ENCODE measurements around the gene RIPK1. TPM values are rescaled to one million over a fixed set of nuclear protein-coding genes. Genes with fewer than 3 reads are reported as not detected.

The RIPK1 gene
- total RNA-seq, 1 donor from 2014 or later: 10.6 TPM

- no peak for TF ChIP-seq CTCF (IDR thresholded peaks at IDR 0.05; ENCODE audit: partially characterized antibody, unreplicated experiment)
- Mint-ChIP-seq H3K27ac (ENCODE audit: unreplicated experiment) (no peak overlapping the region), H3K36me3 (ENCODE audit: unreplicated experiment) (peaks cover 30% of the 10 kb centered on the region), H3K4me1 (ENCODE audit: low read depth, unreplicated experiment) (peaks cover 9% of the 10 kb centered on the region), H3K9me3 (ENCODE audit: unreplicated experiment) (peaks cover 8% of the 10 kb centered on the region), H3K27me3 (ENCODE audit: unreplicated experiment) (peaks cover 8% of the 10 kb centered on the region), H3K4me3 (ENCODE audit: unreplicated experiment) (no peak overlapping the region)
- no peak for DNase-seq
Observed at GRCh38 chr6:3088968-3089367, 20.7 kb downstream of the RIPK1 start.

- no peak for TF ChIP-seq CTCF (IDR thresholded peaks at IDR 0.05; ENCODE audit: partially characterized antibody, unreplicated experiment)
- peaks cover 9% of the 10 kb centered on the region for H3K9me3 Mint-ChIP-seq (ENCODE audit: unreplicated experiment)
- H3K4me3 Mint-ChIP-seq (ENCODE audit: unreplicated experiment): no peak overlapping the region
- peaks cover 21% of the 10 kb centered on the region for H3K36me3 Mint-ChIP-seq (ENCODE audit: unreplicated experiment)
- peak; percentile 22 for DNase-seq
- H3K27me3 Mint-ChIP-seq (ENCODE audit: unreplicated experiment): peaks cover 9% of the 10 kb centered on the region
- H3K4me1 Mint-ChIP-seq (ENCODE audit: low read depth, unreplicated experiment): peaks cover 9% of the 10 kb centered on the region
- H3K27ac Mint-ChIP-seq (ENCODE audit: unreplicated experiment): peak overlapping the region; percentile 5
Observed at GRCh38 chr6:3090013-3090412, 21.7 kb downstream of the RIPK1 start.

DNA sequence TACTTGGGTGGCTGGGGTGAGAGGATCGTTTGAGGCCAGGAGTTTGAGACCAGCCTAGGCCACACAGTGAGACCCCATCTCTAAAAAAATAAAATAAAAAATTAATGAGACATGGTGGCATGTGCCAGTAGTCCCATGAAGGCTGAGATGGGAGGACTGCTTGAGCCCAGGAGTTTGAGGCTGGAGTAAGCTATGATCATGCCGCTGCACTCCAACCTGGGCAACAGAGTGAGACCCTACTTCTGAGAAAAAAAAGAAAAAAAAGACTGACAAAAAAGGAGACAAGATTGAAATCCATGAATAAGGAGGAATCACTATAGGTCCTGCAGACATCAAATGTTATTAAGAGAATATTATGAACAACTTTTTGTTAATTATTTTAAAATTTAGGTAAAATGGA is 26.5 kb downstream of the RIPK1 start:
- no peak overlapping the region for H3K4me3 Mint-ChIP-seq (ENCODE audit: unreplicated experiment)
- H3K36me3 Mint-ChIP-seq (ENCODE audit: unreplicated experiment): peaks cover 16% of the 10 kb centered on the region
- peaks cover 7% of the 10 kb centered on the region for H3K9me3 Mint-ChIP-seq (ENCODE audit: unreplicated experiment)
- no peak for DNase-seq
- H3K4me1 Mint-ChIP-seq (ENCODE audit: low read depth, unreplicated experiment): peaks cover 4% of the 10 kb centered on the region
- TF ChIP-seq CTCF (IDR thresholded peaks at IDR 0.05; ENCODE audit: partially characterized antibody, unreplicated experiment): no peak
- peaks cover 7% of the 10 kb centered on the region for H3K27me3 Mint-ChIP-seq (ENCODE audit: unreplicated experiment)
- H3K27ac Mint-ChIP-seq (ENCODE audit: unreplicated experiment): no peak overlapping the region

GRCh38 chr6:3102875-3103274 is 34.6 kb downstream of the RIPK1 start:
- DNase-seq: no peak
- peaks cover 8% of the 10 kb centered on the region for H3K36me3 Mint-ChIP-seq (ENCODE audit: unreplicated experiment)
- no peak overlapping the region for H3K4me3 Mint-ChIP-seq (ENCODE audit: unreplicated experiment)
- no peak overlapping the region for H3K27ac Mint-ChIP-seq (ENCODE audit: unreplicated experiment)
- H3K27me3 Mint-ChIP-seq (ENCODE audit: unreplicated experiment): no peaks in the 10 kb centered on the region
- TF ChIP-seq CTCF (IDR thresholded peaks at IDR 0.05; ENCODE audit: partially characterized antibody, unreplicated experiment): no peak
- H3K4me1 Mint-ChIP-seq (ENCODE audit: low read depth, unreplicated experiment): peaks cover 8% of the 10 kb centered on the region
- no peaks in the 10 kb centered on the region for H3K9me3 Mint-ChIP-seq (ENCODE audit: unreplicated experiment)

DNA sequence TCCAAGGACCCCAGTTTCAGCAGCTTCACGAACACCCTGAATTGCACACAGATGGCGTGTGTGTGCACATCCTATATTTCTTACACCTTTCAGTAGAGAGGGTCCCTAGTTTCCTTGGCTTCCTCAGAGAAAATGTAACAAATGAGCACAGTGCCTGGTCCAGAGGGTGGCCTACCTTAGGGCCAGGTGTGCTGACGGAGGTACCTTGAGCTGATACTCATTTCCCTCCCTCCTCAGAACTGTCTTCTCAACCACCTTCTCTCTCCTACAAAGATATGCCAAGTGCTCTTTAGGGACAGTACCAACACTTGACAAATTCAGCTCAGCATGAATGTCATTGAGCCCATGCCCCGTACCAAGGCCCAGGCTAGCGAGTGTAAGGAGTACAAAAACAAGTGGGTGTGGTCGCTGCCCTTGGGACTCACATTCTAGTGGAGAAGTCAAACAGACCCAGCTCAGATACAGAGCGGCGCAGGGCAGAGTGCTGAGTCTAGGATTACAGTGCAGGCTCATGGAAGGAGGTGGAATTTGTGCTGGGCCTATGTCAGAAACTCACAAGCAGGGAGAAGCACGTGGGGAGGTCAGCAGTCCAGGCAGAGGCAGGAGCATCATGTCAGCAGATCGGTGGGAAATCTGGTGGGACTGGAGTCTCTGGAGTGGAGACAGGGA is 40.6 kb downstream of the RIPK1 start:
- H3K27ac Mint-ChIP-seq (ENCODE audit: unreplicated experiment): no peak overlapping the region
- TF ChIP-seq CTCF (IDR thresholded peaks at IDR 0.05; ENCODE audit: partially characterized antibody, unreplicated experiment): no peak
- DNase-seq: no peak
- H3K27me3 Mint-ChIP-seq (ENCODE audit: unreplicated experiment): no peaks in the 10 kb centered on the region
- H3K36me3 Mint-ChIP-seq (ENCODE audit: unreplicated experiment): peaks cover 4% of the 10 kb centered on the region
- peaks cover 1% of the 10 kb centered on the region for H3K9me3 Mint-ChIP-seq (ENCODE audit: unreplicated experiment)
- peaks cover 16% of the 10 kb centered on the region for H3K4me1 Mint-ChIP-seq (ENCODE audit: low read depth, unreplicated experiment)
- no peak overlapping the region for H3K4me3 Mint-ChIP-seq (ENCODE audit: unreplicated experiment)
